ENCODE measurements around the gene LAIR1. TPM values are rescaled to one million over a fixed set of nuclear protein-coding genes. Genes with fewer than 3 reads are reported as not detected.

LAIR1 gene
- polyA plus RNA-seq, 1 experiment: not detected

DNA sequence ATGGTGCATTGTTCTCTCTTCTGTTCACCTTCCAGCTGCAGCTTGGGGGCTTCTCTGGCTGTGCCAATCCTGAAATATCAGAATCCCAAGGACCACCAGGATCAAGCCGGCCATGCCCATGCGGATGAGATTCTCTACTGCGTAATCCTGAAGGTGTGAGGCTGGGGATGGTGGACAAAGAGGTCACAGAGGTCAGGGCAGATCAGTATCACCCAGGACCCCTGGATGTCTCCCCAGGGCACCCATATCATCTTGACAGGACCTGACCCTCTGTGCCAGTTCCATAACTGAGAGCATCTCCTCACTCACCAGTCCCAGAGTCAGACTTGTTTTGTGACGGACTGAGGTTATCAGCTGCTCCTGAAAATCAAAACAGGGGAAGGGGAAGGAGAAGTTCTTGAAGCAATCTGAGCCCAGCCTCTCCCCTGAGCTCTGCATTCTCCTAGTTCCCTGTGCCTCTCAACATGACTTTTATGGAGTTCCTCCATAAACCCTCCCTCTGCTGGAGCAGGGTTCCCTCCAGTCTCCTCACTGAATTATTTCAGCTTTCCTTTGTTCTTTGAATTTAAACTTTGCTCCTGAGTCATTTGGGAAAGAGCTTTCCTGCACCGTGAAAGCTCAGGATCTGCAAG lies 57.2 kb downstream of the LAIR1 start:
- ChIA-PET POLR2A (no interaction called here), CTCF (no interaction called here)
- no peak overlapping the region for H3K4me3 ChIP-seq (ENCODE audit: low read depth, low read length)
- DNase-seq (ENCODE audit: low read depth): no peak
- no peaks in the 10 kb centered on the region for H3K27me3 ChIP-seq (ENCODE audit: control insufficient read depth, insufficient read depth, low read length)
- no peak for TF ChIP-seq CTCF (IDR thresholded peaks at IDR 0.05; ENCODE audit: insufficient read depth, low read depth, low read length)
- H3K36me3 ChIP-seq (ENCODE audit: control insufficient read depth, insufficient read depth, low read length): no peaks in the 10 kb centered on the region

DNA sequence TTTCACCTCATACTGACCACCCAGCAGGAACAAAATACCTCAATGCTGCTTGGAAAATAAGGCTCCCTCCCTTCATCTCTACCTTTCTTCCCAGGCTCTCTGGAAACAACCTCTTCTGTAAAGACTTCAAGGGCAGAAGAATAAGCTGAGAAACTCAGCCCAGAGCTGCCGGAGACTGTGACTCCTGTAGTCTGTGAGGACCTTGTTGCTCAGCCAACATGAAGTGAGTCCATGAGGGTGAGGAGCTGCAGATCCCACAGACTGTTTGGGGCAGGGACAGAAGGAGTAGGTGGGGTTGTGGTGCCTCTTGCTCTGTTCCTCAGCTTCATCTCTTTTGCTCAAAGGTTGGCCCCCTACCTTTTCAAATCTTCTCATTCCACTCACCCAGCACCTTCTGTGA lies 59.6 kb downstream of the LAIR1 start:
- ChIA-PET CTCF (interaction anchor here (0.5 kb wide), 1 partner anchor 128 kb away, joined by 3 read pairs; no protein-coding TSS in a partner anchor), POLR2A (no interaction called here)

GRCh38 chr19:54302257-54302656 lies 62.5 kb downstream of the LAIR1 start:
- POLR2A ChIA-PET: no interaction called here
- DNase-seq (ENCODE audit: low read depth): no peak
- Histone ChIP-seq H3K36me3 (ENCODE audit: control insufficient read depth, insufficient read depth, low read length) (no peaks in the 10 kb centered on the region), H3K27me3 (ENCODE audit: control insufficient read depth, insufficient read depth, low read length) (no peaks in the 10 kb centered on the region), H3K4me3 (ENCODE audit: low read depth, low read length) (no peak overlapping the region)
- no peak for TF ChIP-seq CTCF (IDR thresholded peaks at IDR 0.05; ENCODE audit: insufficient read depth, low read depth, low read length)
- CTCF ChIA-PET: interaction anchor here (0.7 kb wide), 2 partner anchors 27 to 449 kb away, joined by 3 read pairs; no protein-coding TSS in a partner anchor

More for the DNA sequence above, 59.6 kb downstream of the LAIR1 start:
- Histone ChIP-seq H3K27me3 (ENCODE audit: control insufficient read depth, insufficient read depth, low read length) (no peaks in the 10 kb centered on the region), H3K4me3 (ENCODE audit: low read depth, low read length) (no peak overlapping the region), H3K36me3 (ENCODE audit: control insufficient read depth, insufficient read depth, low read length) (no peaks in the 10 kb centered on the region)
- DNase-seq (ENCODE audit: low read depth): no peak
- no peak for TF ChIP-seq CTCF (IDR thresholded peaks at IDR 0.05; ENCODE audit: insufficient read depth, low read depth, low read length)

Other genes starting within 250 kb of the LAIR1 start
- 15.3 and 18.8 TPM in 2 replicates for gene TFPT, start 249.3 kb downstream of the LAIR1 start, polyA plus RNA-seq (2011; rRNA removed)
- gene PRPF31, start 249.2 kb downstream of the LAIR1 start, polyA plus RNA-seq (2011; rRNA removed): 27.7 and 39.4 TPM in 2 replicates
- 6.2 and 6.3 TPM in 2 replicates for gene CNOT3, start 227.2 kb downstream of the LAIR1 start, polyA plus RNA-seq (2011; rRNA removed)
- gene LENG1, start 205.2 kb downstream of the LAIR1 start, polyA plus RNA-seq (2011; rRNA removed): 3.7 and 4.4 TPM in 2 replicates
- 0.54 and 0.55 TPM in 2 replicates for gene TMC4, start 191.8 kb downstream of the LAIR1 start, polyA plus RNA-seq (2011; rRNA removed)
- 75.1 and 101 TPM in 2 replicates for gene MBOAT7, start 175.4 kb downstream of the LAIR1 start, polyA plus RNA-seq (2011; rRNA removed)
- 36.2 and 53.9 TPM in 2 replicates for gene TSEN34, start 173.6 kb downstream of the LAIR1 start, polyA plus RNA-seq (2011; rRNA removed)
- gene RPS9, start 164.1 kb downstream of the LAIR1 start, polyA plus RNA-seq (2011; rRNA removed): 2,387 and 3,504 TPM in 2 replicates
- not detected in 2 replicates for gene LILRB3, start 141.9 kb downstream of the LAIR1 start, polyA plus RNA-seq (2011; rRNA removed)
- not detected in 2 replicates for gene LILRA6, start 122.1 kb downstream of the LAIR1 start, polyA plus RNA-seq (2011; rRNA removed)
- gene LILRB5, start 107.7 kb downstream of the LAIR1 start, polyA plus RNA-seq (2011; rRNA removed): not detected in 2 replicates
- gene LILRB2, start 83.8 kb downstream of the LAIR1 start, polyA plus RNA-seq (2011; rRNA removed): not detected in 2 replicates
- gene LILRA5, start 51.8 kb downstream of the LAIR1 start, polyA plus RNA-seq (2011; rRNA removed): not detected in 2 replicates
- gene LILRA4, start 25.8 kb downstream of the LAIR1 start, polyA plus RNA-seq (2011; rRNA removed): not detected in 2 replicates
- gene TTYH1, start 50.5 kb upstream of the LAIR1 start, polyA plus RNA-seq (2011; rRNA removed): not detected in 2 replicates
- gene LENG8, start 84.3 kb upstream of the LAIR1 start, polyA plus RNA-seq (2011; rRNA removed): 23.5 and 39.5 TPM in 2 replicates
- gene LENG9, start 98.8 kb upstream of the LAIR1 start, polyA plus RNA-seq (2011; rRNA removed): 1.4 and 2.0 TPM in 2 replicates
- 22.5 and 24.7 TPM in 2 replicates for gene CDC42EP5, start 108.4 kb upstream of the LAIR1 start, polyA plus RNA-seq (2011; rRNA removed)
- not detected in 2 replicates for gene LAIR2, start 137.9 kb upstream of the LAIR1 start, polyA plus RNA-seq (2011; rRNA removed)
- not detected in 2 replicates for gene LILRA2, start 208.9 kb upstream of the LAIR1 start, polyA plus RNA-seq (2011; rRNA removed)
- not detected in 2 replicates for gene LILRA1, start 228.7 kb upstream of the LAIR1 start, polyA plus RNA-seq (2011; rRNA removed)

Measured in BJ (cell line).